Activated CD4-positive, alpha-beta T cell treated with anti-CD3 and anti-CD28 coated beads for 1 hour (primary cell): ENCODE results near the gene NUP58.
"Not testable (repeated sequence)": the region's sequence is repeated elsewhere in the genome, so short reads cannot be mapped to it uniquely, and the experiment has no call there.

ENCODE experiments used
- DNase-seq: peaks from one replicate; pipeline ENCODE4 v3.0.0-alpha.2; 2020

The NUP58 gene

GRCh38 chr13:25306671-25307464 is 5.4 kb downstream of the NUP58 start:
- no peak for DNase-seq

- DNase-seq = no peak
Observed at GRCh38 chr13:25310891-25311290, 9.5 kb downstream of the NUP58 start.

GRCh38 chr13:25318946-25319345 is 17.5 kb downstream of the NUP58 start:
- DNase-seq = not testable (repeated sequence)

- no peak for DNase-seq
Observed at GRCh38 chr13:25319771-25320170, 18.3 kb downstream of the NUP58 start.

GRCh38 chr13:25324100-25324499 is 22.7 kb downstream of the NUP58 start:
- DNase-seq = no peak

- DNase-seq = no peak
Observed at GRCh38 chr13:25329706-25330105, 28.3 kb downstream of the NUP58 start.

- no peak for DNase-seq
Observed at GRCh38 chr13:25330541-25330940, 29.1 kb downstream of the NUP58 start.

- DNase-seq = no peak
Observed at GRCh38 chr13:25335856-25336255, 34.4 kb downstream of the NUP58 start.

GRCh38 chr13:25345576-25345975 is 44.2 kb downstream of the NUP58 start:
- DNase-seq = no peak

- no peak for DNase-seq
Observed at GRCh38 chr13:25347151-25347550, 45.7 kb downstream of the NUP58 start.

- no peak for DNase-seq
Observed at GRCh38 chr13:25351404-25351803, 50.0 kb downstream of the NUP58 start.

- DNase-seq = no peak
Observed at GRCh38 chr13:25352230-25352629, 50.8 kb downstream of the NUP58 start.

- DNase-seq = no peak
Observed at GRCh38 chr13:25352806-25353205, 51.4 kb downstream of the NUP58 start.

- no peak for DNase-seq
Observed at GRCh38 chr13:25353344-25353743, 51.9 kb downstream of the NUP58 start.

GRCh38 chr13:25354377-25354776 is 53.0 kb downstream of the NUP58 start:
- DNase-seq = no peak

GRCh38 chr13:25360443-25360842 is 59.0 kb downstream of the NUP58 start:
- DNase-seq = not testable (repeated sequence)

- no peak for DNase-seq
Observed at GRCh38 chr13:25365720-25366235, 64.4 kb downstream of the NUP58 start.

GRCh38 chr13:25371158-25371874 is 69.9 kb downstream of the NUP58 start:
- no peak for DNase-seq

GRCh38 chr13:25371875-25372283 is 70.5 kb downstream of the NUP58 start, which contains the start of gene ATP8A2:
Gene ATP8A2, plus strand, starts transcription at chr13:25371974. Its CDS starts 239 bp downstream, at chr13:25372213.
- no peak for DNase-seq

- no peak for DNase-seq
Observed at GRCh38 chr13:25372284-25373081, 71.1 kb downstream of the NUP58 start.

GRCh38 chr13:25375727-25376358 is 74.4 kb downstream of the NUP58 start:
- DNase-seq = no peak

GRCh38 chr13:25377244-25377962 is 76.0 kb downstream of the NUP58 start:
- no peak for DNase-seq
